ENCODE data around the gene B9D1.

B9D1 gene

DNA sequence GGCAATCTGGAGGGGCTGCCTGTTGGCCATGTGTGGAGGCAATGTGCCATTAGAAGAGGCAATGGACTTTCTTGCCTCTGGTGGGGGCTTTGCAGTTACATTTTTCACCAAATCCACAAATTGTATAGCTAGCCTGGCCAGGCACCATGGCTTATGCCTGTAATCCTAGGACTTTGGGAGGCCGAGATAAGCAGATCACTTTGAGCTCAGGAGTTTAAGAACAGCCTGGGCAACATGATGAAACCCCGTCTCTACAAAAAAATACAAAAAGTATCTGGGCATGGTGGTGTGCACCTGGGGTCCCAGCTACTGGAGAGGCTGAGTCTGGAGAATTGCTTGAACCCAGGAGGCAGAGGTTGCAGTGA, 45.8 kb upstream of the B9D1 start:
- Histone ChIP-seq H3K27ac (no peak overlapping the region), H3K4me3 (no peak overlapping the region)
- TF ChIP-seq, protein P1, sequence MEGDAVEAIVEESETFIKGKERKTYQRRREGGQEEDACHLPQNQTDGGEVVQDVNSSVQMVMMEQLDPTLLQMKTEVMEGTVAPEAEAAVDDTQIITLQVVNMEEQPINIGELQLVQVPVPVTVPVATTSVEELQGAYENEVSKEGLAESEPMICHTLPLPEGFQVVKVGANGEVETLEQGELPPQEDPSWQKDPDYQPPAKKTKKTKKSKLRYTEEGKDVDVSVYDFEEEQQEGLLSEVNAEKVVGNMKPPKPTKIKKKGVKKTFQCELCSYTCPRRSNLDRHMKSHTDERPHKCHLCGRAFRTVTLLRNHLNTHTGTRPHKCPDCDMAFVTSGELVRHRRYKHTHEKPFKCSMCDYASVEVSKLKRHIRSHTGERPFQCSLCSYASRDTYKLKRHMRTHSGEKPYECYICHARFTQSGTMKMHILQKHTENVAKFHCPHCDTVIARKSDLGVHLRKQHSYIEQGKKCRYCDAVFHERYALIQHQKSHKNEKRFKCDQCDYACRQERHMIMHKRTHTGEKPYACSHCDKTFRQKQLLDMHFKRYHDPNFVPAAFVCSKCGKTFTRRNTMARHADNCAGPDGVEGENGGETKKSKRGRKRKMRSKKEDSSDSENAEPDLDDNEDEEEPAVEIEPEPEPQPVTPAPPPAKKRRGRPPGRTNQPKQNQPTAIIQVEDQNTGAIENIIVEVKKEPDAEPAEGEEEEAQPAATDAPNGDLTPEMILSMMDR (IDR thresholded peaks at IDR 0.05) = no peak
- DNase-seq (ENCODE audit: low spot score) = no peak

DNA sequence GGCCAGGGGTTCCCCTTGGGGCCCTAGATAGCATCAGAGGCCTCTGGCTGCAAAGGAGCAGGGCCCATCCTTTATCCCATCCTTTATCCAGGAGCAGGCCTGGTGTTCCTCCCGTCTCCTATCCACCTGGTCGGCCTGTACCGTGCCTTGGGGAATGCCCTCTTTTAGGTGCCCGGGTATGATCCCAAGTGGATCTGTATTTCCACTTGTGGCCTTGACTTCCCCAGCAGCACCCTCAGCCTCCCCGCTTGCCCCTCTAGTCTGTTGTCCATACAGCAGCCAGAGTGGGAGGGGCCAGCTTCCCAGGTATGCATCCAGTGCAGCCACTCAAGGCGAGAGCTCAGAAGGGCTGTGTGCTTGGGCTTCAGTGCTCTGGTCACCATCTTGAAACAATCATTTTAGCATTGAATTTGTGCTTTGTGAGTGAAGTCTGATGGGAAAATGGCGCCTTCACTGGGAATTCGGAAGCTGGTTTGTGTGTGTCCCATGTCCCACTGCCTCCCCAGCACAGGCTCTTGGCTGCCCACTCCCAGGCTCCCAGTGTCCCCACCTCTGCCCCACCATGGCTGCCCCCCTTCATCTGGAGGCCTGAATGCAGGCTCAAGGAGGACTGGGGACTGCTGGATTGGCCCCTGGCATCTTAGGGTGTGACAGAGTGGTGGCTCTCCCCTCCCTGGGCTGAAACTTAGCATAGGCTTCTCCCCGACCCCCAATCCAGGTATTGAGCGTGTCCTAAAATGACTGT, 45.2 kb upstream of the B9D1 start:
- no peak for DNase-seq (ENCODE audit: low spot score)
- no peak overlapping the region for H3K4me3 ChIP-seq
- TF ChIP-seq, protein P1 (IDR thresholded peaks at IDR 0.05) = no peak
- no peak overlapping the region for H3K27ac ChIP-seq

DNA sequence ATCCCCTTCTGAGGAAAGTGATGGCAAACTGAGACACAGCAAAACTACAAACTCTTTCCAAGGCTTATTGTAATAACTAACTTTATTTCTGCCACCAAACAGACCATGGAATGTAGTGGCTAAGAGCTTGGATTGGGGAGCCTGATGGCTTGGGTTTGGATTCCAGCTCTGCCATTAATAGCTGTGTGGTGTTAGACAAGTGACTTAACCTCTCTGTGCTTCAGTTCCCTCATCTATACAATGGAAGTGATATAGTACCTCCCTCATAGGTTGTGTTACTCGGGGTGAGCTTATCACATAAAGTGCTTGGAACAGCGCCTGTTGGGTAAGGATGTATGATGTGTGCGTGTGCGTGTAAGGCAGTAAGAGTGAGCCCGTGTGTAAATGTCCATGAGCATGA, 42.6 kb upstream of the B9D1 start:
- H3K4me3 ChIP-seq = no peak overlapping the region

DNA sequence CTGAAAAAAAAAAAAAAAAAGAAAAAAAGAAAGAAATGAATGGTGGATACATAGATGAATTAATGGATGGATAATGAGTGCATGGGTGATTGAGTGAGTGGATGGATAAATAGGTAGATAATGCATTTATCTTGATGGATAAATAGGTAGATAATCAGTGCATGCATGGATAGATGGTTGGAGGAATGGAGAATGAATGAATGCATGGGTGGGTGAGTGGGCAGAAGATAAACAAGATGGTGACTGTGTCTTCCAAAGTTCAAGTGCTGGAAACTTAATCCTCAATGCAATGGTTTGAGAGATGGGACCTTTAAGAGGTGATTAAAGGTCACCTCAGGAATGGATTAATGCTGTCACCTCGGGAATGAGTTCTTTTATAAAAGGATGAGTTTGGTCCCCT, 41.7 kb upstream of the B9D1 start:
- DNase-seq (ENCODE audit: low spot score) = no peak
- Histone ChIP-seq H3K27ac (no peak overlapping the region), H3K4me3 (no peak overlapping the region)
- TF ChIP-seq, protein P1 (IDR thresholded peaks at IDR 0.05) = no peak

More for the DNA sequence above, 42.6 kb upstream of the B9D1 start:
- no peak for DNase-seq (ENCODE audit: low spot score)
- TF ChIP-seq, protein P1 (IDR thresholded peaks at IDR 0.05) = no peak
- H3K27ac ChIP-seq = no peak overlapping the region

DNA sequence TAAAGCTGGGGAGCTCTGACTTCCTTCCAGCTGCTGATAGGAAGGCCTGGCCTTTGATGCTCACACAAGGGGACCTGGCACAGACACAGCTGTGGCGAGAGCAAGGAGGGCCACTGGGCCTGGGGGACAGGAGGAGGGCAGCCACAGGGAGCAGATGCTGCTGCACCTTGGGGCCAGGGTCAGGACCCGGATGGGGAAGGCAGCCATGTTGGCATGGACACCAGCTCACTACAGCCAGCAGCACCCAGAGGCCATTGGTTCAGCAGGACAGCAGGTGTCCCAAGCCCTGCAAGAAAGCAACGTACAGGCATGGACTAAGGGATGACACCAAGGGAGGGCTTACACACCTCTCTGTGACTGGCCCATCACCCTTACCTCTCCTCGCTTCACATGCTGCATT, 40.5 kb upstream of the B9D1 start:
- TF ChIP-seq, protein P1 (IDR thresholded peaks at IDR 0.05) = no peak
- Histone ChIP-seq H3K27ac (no peak overlapping the region), H3K4me3 (no peak overlapping the region)
- DNase-seq (ENCODE audit: low spot score) = no peak

DNA sequence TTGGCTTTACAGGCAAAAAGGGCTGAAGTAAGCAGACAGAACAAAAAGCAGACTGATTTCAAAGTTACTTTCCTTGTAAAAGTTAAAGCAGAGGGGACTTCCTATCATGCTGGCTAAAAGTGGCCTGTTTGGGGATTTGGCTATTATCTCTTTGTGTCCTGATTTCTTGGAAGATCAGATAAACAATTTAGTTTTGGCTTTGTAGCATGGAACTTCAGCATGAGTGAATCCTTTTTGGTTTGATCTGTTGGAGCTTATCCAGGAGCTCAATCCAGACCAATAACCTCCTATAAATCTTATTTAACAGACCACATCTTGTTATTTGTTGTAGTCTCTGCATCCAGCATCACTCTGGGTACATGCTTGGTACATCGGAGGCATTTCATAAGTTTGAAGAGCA, 39.6 kb upstream of the B9D1 start:
- no peak overlapping the region for H3K27ac ChIP-seq
- H3K4me3 ChIP-seq = no peak overlapping the region
- TF ChIP-seq, protein P1 (IDR thresholded peaks at IDR 0.05) = no peak
- no peak for DNase-seq (ENCODE audit: low spot score)

DNA sequence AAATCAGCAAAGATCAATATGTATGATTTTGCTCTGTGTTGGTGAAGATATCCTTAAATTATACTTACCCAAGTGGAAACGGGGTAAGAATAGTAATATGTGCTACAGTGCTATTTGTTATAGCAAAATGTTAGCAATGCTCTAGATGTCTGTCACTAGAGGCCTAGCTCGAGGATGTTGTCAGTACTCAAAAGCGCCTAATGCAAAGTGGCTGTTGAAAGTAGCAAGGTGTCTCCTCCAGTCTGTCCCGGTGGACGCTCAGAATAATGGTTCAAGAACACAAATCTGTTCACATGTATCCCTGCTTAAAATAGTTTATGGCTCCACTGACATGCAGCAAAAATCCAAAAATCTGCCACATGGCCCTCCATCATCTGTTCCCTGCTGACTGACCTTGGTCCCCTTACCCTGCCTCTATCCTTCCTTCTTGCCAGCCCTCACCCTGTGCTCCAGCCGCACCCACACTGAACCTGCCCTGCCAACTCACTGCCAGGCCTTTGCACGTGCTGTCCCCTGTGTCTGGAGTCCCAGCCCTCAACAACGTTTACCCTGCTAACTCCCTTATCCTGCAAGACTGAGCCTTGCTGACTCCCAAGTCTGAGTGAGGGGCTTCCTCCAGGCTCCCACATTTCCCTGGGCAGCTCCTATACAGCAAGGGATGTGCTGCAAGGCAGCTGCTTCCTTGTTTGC, 38.9 kb upstream of the B9D1 start:
- DNase-seq (ENCODE audit: low spot score) = peak; percentile 70
- Histone ChIP-seq H3K27ac (no peak overlapping the region), H3K4me3 (no peak overlapping the region)
- TF ChIP-seq, protein P1 (IDR thresholded peaks at IDR 0.05) = no peak

Measured in coronary artery (tissue), 2 donors.